Mesendoderm (in vitro differentiated cells): ENCODE results near the gene KCNN1.

Source experiments
- DNase-seq: peaks from one replicate; pipeline ENCODE4 v3.0.0; 2013
- H2AK5ac ChIP-seq: 2 replicates; pipeline ENCODE4 v1.6.1; 2013; ENCODE audit warnings: low read length, inconsistent platforms
- H2BK120ac ChIP-seq: 2 replicates; pipeline ENCODE4 v1.6.1; 2013; ENCODE audit warnings: low read depth, mild to moderate bottlenecking, low read length, moderate library complexity, mixed read lengths
- H2BK15ac ChIP-seq: replicated peaks from 2 replicates; pipeline ENCODE4 v1.6.1; 2013; ENCODE audit warnings: low read depth, mild to moderate bottlenecking, moderate library complexity
- H2BK5ac ChIP-seq: 2 replicates; pipeline ENCODE4 v1.6.1; 2013; ENCODE audit warnings: low read length, inconsistent platforms
- H3K18ac ChIP-seq: 2 replicates; pipeline ENCODE4 v1.6.1; 2013; ENCODE audit warnings: mild to moderate bottlenecking, low read length, mixed read lengths
- H3K23ac ChIP-seq: one replicate; pipeline ENCODE4 v1.6.1; 2013; ENCODE audit warnings: low read length
- H3K27ac ChIP-seq: 2 replicates; pipeline ENCODE4 v1.5.1; 2013; ENCODE audit warnings: low read depth, mild to moderate bottlenecking, inconsistent platforms, low read length, moderate library complexity
- H3K27me3 ChIP-seq: 2 replicates; pipeline ENCODE4 v1.6.1; 2013; ENCODE audit warnings: low read length, control low read depth, mild to moderate bottlenecking, inconsistent platforms; ENCODE audit not compliant: insufficient read depth, poor library complexity
- H3K36me3 ChIP-seq: 2 replicates; pipeline ENCODE4 v1.6.1; 2013; ENCODE audit warnings: low read length, inconsistent platforms; ENCODE audit not compliant: control insufficient read depth, insufficient read depth
- H3K4ac ChIP-seq: one replicate; pipeline ENCODE4 v1.6.1; 2013; ENCODE audit warnings: low read depth, mild to moderate bottlenecking, low read length, moderate library complexity
- H3K4me1 ChIP-seq: 2 replicates; pipeline ENCODE4 v1.6.1; 2013; ENCODE audit warnings: low read depth, low read length, inconsistent platforms; ENCODE audit not compliant: control insufficient read depth
- H3K4me2 ChIP-seq: 2 replicates; pipeline ENCODE4 v1.6.1; 2013; ENCODE audit warnings: low read length
- H3K4me3 ChIP-seq: 2 replicates; pipeline ENCODE4 v1.5.1; 2013; ENCODE audit warnings: mild to moderate bottlenecking, low read length
- H3K56ac ChIP-seq: one replicate; pipeline ENCODE4 v1.6.1; 2013; ENCODE audit warnings: low read length
- H3K79me1 ChIP-seq: 2 replicates; pipeline ENCODE4 v1.6.1; 2013; ENCODE audit warnings: low read length, inconsistent platforms
- H3K79me2 ChIP-seq: 2 replicates; pipeline ENCODE4 v1.6.1; 2013; ENCODE audit warnings: mild to moderate bottlenecking, low read length; ENCODE audit not compliant: control insufficient read depth, insufficient read depth
- H3K9ac ChIP-seq: 2 replicates; pipeline ENCODE4 v1.6.1; 2013; ENCODE audit warnings: low read length, inconsistent platforms
- H4K5ac ChIP-seq: one replicate; pipeline ENCODE4 v1.6.1; 2013; ENCODE audit warnings: low read length
- H4K8ac ChIP-seq: one replicate; pipeline ENCODE4 v1.6.1; 2013; ENCODE audit warnings: low read depth, mild to moderate bottlenecking, control low read depth, low read length, moderate library complexity
- WGBS: extraction: QIAGEN DNeasy Blood & Tissue Kit; methylation state at CpG from one replicate; pipeline ENCODE4 v1.1.7; 2013; ENCODE audit warnings: low lambda C conversion rate, missing lambda C conversion rate; ENCODE audit not compliant: insufficient coverage; ENCODE audit errors: extremely low coverage; 5-methylcytosine and 5-hydroxymethylcytosine counted together

KCNN1 gene

DNA sequence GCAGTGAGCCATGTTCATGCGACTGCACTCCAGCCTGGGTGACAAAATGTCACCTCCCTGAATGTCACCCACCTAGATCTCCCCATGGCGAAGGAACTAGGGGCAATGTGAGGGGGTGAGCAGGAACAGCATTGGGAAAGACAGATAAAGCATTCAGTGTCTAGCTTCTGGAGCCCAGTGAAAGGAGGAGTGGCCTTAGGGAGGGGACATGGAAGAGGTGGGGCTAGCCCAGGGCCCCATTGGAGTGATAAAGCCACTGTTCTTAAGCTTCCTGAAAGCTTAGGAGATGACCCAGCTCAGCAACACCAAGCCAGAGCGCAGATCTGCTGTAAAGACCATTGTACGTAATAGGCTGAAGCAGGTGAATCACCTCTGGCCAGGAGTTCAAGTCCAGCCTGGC is 13.0 kb upstream of the KCNN1 start:
- H2AK5ac ChIP-seq, result no peak overlapping the region
- no peaks in the 10 kb centered on the region for H3K36me3 ChIP-seq
- H3K79me1 ChIP-seq, result no peaks in the 10 kb centered on the region
- H2BK15ac ChIP-seq, result no peak overlapping the region
- no peak overlapping the region for H4K5ac ChIP-seq
- no peaks in the 10 kb centered on the region for H3K79me2 ChIP-seq
- no peak overlapping the region for H3K56ac ChIP-seq
- H2BK5ac ChIP-seq, result no peak overlapping the region
- peak; percentile 29 for DNase-seq
- H3K4ac ChIP-seq, result no peak overlapping the region
- H3K18ac ChIP-seq, result no peak overlapping the region
- H3K9ac ChIP-seq, result no peak overlapping the region
- no peak overlapping the region for H2BK120ac ChIP-seq
- no peak overlapping the region for H3K27ac ChIP-seq
- H3K4me1 ChIP-seq, result peaks cover 2% of the 10 kb centered on the region
- H3K4me3 ChIP-seq, result no peak overlapping the region
- peaks cover 40% of the 10 kb centered on the region for H3K27me3 ChIP-seq
- no CpG with 5 or more reads among the region's 4 CpGs for WGBS
- H3K23ac ChIP-seq, result no peak overlapping the region
- no peak overlapping the region for H3K4me2 ChIP-seq
- H4K8ac ChIP-seq, result no peak overlapping the region

DNA sequence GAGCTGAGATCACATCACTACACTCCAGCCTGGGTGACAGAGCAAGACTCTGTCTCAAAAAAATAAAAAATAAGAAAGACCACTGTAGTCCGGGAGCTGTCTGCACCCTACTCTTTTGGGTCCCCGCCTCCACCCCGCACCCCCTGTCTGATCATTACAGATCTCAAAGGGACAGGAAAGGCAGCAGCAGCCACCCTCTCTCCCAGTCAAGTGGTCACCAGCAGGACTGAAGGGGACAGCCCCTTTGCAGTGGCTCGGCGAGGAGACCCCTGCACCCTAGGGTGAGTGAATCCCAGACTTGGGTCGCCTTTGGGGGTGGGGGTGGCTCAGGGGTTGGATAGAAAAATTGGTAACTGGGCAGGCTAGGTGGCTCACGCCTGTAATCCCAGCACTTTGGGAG is 12.5 kb upstream of the KCNN1 start:
- no peak overlapping the region for H3K4ac ChIP-seq
- H3K56ac ChIP-seq, result no peak overlapping the region
- H3K27ac ChIP-seq, result no peak overlapping the region
- H3K79me1 ChIP-seq, result no peaks in the 10 kb centered on the region
- DNase-seq, result no peak
- no peak overlapping the region for H3K9ac ChIP-seq
- H3K18ac ChIP-seq, result no peak overlapping the region
- no peak overlapping the region for H3K23ac ChIP-seq
- H2AK5ac ChIP-seq, result no peak overlapping the region
- no peak overlapping the region for H3K4me2 ChIP-seq
- no peak overlapping the region for H2BK120ac ChIP-seq
- no CpG with 5 or more reads among the region's 7 CpGs for WGBS
- no peaks in the 10 kb centered on the region for H3K79me2 ChIP-seq
- no peaks in the 10 kb centered on the region for H3K36me3 ChIP-seq
- no peak overlapping the region for H2BK5ac ChIP-seq
- no peak overlapping the region for H2BK15ac ChIP-seq
- H3K27me3 ChIP-seq, result peaks cover 35% of the 10 kb centered on the region
- no peak overlapping the region for H3K4me3 ChIP-seq
- peaks cover 2% of the 10 kb centered on the region for H3K4me1 ChIP-seq
- no peak overlapping the region for H4K5ac ChIP-seq
- H4K8ac ChIP-seq, result no peak overlapping the region

DNA sequence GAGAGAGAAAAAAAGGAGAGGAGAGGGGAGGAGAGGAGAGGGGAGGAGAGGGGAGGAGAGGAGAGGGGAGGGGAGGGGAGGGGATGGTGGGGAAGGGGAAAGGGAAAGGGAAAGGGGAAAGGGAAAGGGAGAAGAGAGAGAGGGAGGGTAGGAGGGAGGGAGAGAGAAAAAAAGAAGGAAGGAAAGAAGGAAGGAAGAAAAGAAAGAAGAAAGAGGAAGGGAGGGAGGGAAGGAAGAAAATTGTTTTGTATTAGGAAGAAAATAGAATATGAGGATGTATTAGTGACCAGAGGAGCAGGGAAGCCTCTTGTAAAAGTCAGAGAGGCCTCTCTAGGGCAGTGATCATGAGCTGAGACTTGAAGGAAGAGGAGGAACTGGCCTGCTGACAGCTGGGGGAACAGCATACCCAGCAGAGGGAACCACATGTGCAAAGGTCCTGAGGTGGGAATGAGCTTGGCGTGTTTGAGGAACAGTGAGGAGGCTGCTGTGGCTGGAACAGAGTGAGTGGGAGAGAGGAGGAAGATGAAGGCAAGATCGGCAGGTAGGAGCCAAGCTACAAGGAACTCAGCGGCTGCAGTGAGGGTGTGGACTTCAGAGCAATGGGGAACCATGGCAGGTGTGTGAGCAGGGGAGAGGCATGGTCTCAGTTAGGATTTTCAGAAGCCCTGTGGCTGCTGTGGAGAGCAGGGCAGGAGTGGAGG is 9.6 kb upstream of the KCNN1 start:
- no peaks in the 10 kb centered on the region for H3K79me2 ChIP-seq
- H4K8ac ChIP-seq, result no peak overlapping the region
- H3K4me1 ChIP-seq, result no peaks in the 10 kb centered on the region
- H3K27ac ChIP-seq, result no peak overlapping the region
- no peak for DNase-seq
- H3K27me3 ChIP-seq, result peaks cover 11% of the 10 kb centered on the region
- H3K23ac ChIP-seq, result no peak overlapping the region
- no peak overlapping the region for H3K18ac ChIP-seq
- H3K9ac ChIP-seq, result no peak overlapping the region
- H3K36me3 ChIP-seq, result no peaks in the 10 kb centered on the region
- H2BK15ac ChIP-seq, result no peak overlapping the region
- no peak overlapping the region for H3K56ac ChIP-seq
- no peak overlapping the region for H3K4me2 ChIP-seq
- H2AK5ac ChIP-seq, result no peak overlapping the region
- no peak overlapping the region for H2BK120ac ChIP-seq
- H2BK5ac ChIP-seq, result no peak overlapping the region
- no CpG with 5 or more reads among the region's 3 CpGs for WGBS
- no peak overlapping the region for H3K4ac ChIP-seq
- no peaks in the 10 kb centered on the region for H3K79me1 ChIP-seq
- H4K5ac ChIP-seq, result no peak overlapping the region
- no peak overlapping the region for H3K4me3 ChIP-seq

DNA sequence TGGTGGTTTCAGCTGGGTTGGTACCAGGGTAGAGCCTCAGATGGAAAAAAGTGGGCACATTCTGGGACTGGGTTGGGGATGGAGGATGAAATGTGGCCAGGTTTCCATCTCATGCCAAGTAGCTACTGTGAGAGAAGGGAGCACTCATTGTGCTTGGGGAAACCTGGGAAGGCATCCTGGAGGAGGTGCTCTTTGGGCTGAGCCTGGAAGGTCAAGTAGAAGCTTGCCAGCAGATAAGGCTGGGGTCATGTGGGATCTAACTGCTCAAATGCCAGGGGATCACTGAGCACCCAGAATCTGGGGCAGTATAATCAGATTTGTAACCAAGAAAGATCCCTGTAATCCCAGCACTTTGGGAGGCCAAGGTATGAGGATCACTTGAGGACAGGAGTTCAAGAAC is 9.0 kb upstream of the KCNN1 start:
- Histone ChIP-seq H4K5ac (no peak overlapping the region), H3K27me3 (peaks cover 5% of the 10 kb centered on the region), H4K8ac (no peak overlapping the region), H3K36me3 (no peaks in the 10 kb centered on the region), H2BK120ac (no peak overlapping the region), H3K18ac (no peak overlapping the region), H3K27ac (no peak overlapping the region), H3K9ac (no peak overlapping the region), H2BK5ac (no peak overlapping the region), H3K79me1 (no peaks in the 10 kb centered on the region), H3K4me1 (no peaks in the 10 kb centered on the region), H2AK5ac (no peak overlapping the region), H3K4me2 (no peak overlapping the region), H3K23ac (no peak overlapping the region), H3K4me3 (no peak overlapping the region), H2BK15ac (no peak overlapping the region), H3K56ac (no peak overlapping the region), H3K4ac (no peak overlapping the region), H3K79me2 (no peaks in the 10 kb centered on the region)
- no peak for DNase-seq

DNA sequence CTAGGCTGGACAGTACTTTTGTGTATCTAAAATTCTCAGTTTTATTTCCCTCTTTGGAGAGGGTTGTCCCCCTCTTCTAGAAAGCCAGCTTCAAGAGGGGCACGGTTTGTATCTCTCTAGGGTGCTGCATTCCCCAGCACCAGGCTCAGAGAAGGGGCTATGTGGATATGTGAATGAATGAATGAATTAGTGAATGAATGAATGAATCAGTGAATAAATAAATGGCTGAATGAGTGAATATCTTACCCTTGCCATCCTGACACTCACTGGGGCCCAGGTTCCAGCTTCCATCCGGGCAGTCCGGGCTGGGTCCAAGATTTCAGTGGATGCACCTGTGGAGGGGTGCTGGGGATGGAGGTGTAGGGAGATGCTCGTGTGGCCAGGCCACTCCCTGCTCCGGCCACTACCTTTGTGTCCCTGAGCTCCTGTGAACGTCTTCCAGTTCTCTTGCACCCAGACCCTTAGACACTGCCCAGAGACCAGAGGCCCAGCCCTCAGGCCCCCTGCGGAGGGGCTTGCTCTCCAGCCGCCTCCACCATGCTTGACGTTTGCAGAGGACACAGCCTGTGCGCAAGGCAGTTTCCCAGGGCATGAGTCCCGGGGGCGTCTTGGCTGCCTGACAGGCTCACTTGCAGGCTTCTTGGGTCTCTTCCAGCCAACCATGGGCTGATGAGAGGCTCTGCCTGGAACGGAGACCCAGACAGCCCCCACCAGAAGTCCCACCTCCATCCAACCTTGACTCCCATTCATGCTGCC is 2.8 kb upstream of the KCNN1 start:
- Histone ChIP-seq H3K27ac (no peak overlapping the region), H2AK5ac (no peak overlapping the region), H2BK15ac (no peak overlapping the region), H3K9ac (no peak overlapping the region), H3K4me1 (no peaks in the 10 kb centered on the region), H4K5ac (no peak overlapping the region), H3K27me3 (no peaks in the 10 kb centered on the region), H3K4me3 (no peak overlapping the region), H3K18ac (no peak overlapping the region), H3K4me2 (no peak overlapping the region), H2BK120ac (no peak overlapping the region), H3K56ac (no peak overlapping the region), H2BK5ac (no peak overlapping the region), H3K23ac (no peak overlapping the region), H3K79me2 (no peaks in the 10 kb centered on the region), H4K8ac (no peak overlapping the region), H3K4ac (no peak overlapping the region), H3K79me1 (no peaks in the 10 kb centered on the region), H3K36me3 (no peaks in the 10 kb centered on the region)
- DNase-seq, result no peak
- no CpG with 5 or more reads among the region's 13 CpGs for WGBS
